Colonic mucosa (tissue), 4 donors: ENCODE data around the gene AGBL4. TPM values are rescaled to one million over a fixed set of nuclear protein-coding genes. Genes with fewer than 3 reads are reported as not detected.

Experiments
- DNase-seq: peaks from one replicate; pipeline ENCODE4 v3.0.0-alpha.2; 2020
- H3K27ac ChIP-seq: fragments of 200-600 bp; one replicate; pipeline ENCODE4 v1.8.0; 2021
- H3K27me3 ChIP-seq: fragments of 200-600 bp; one replicate; pipeline ENCODE4 v1.8.0; 2021
- H3K36me3 ChIP-seq: fragments of 200-600 bp; one replicate; pipeline ENCODE4 v1.8.0; 2021
- H3K4me1 ChIP-seq: fragments of 200-600 bp; one replicate; pipeline ENCODE4 v1.8.0; 2021; ENCODE audit warnings: mild to moderate bottlenecking
- H3K4me3 ChIP-seq: fragments of 200-600 bp; one replicate; pipeline ENCODE4 v1.8.0; 2021
- H3K9ac ChIP-seq, 2 donors: one replicate each; pipeline ENCODE4 v1.7.0; 2013; ENCODE audit warnings: control low read depth in 2 of 2, low read depth in 2 of 2, low read length in 2 of 2
- H3K9me3 ChIP-seq: fragments of 200-600 bp; one replicate; pipeline ENCODE4 v1.8.0; 2021
- CTCF ChIP-seq: fragments of 200-600 bp; IDR thresholded peaks from one replicate; pipeline ENCODE4 v1.8.0; 2022; ENCODE audit warnings: antibody characterized with exemption, mild to moderate bottlenecking
- intact Hi-C: fragments of 100-400 bp; cut with DNase I; formaldehyde crosslinking; loops from one replicate; pipeline ENCODE4 v1.14.1; 2022
- total RNA-seq, 2 donors: library from RNA; stranded (reverse); fragmentation: NEBNext Ultra II Directional in 1 of 2; extraction: Animal tissue kit (Norgen Biotek cat#: 25700) in 1 of 2; gene quantifications; one replicate each; pipeline ENCODE4 v1.2.1, GENCODE V29; 2021
- donor health status: healthy.
- donor health status: DM: no; HTN: no; CAD: no.
- donor health status: DM: no; HTN: no; CAD: no.

Gene AGBL4
- total RNA-seq, 2 donors from 2014 or later = 0.24 to 0.30 TPM

- Histone ChIP-seq H3K27ac (no peak overlapping the region), H3K27me3 (no peaks in the 10 kb centered on the region), H3K36me3 (no peaks in the 10 kb centered on the region), H3K9ac (no peak overlapping the region), H3K9me3 (no peaks in the 10 kb centered on the region), H3K4me3 (no peak overlapping the region), H3K4me1 (no peaks in the 10 kb centered on the region)
- intact Hi-C loops = no loop called here
- DNase-seq = no peak
- TF ChIP-seq CTCF = no peak
These were observed 1350.2 kb downstream of the AGBL4 start for GRCh38 chr1:48673332-48674105.

GRCh38 chr1:48671578-48671977, 1352.2 kb downstream of the AGBL4 start:
- Histone ChIP-seq H3K36me3 (no peaks in the 10 kb centered on the region), H3K27ac (no peak overlapping the region), H3K9me3 (no peaks in the 10 kb centered on the region), H3K4me3 (no peak overlapping the region), H3K9ac (no peak overlapping the region), H3K4me1 (no peaks in the 10 kb centered on the region), H3K27me3 (no peaks in the 10 kb centered on the region)
- intact Hi-C loops = no loop called here
- TF ChIP-seq CTCF = no peak
- no peak for DNase-seq

- no peak for DNase-seq
- Histone ChIP-seq H3K27ac (no peak overlapping the region), H3K9ac (no peak overlapping the region), H3K4me3 (no peak overlapping the region), H3K36me3 (no peaks in the 10 kb centered on the region), H3K27me3 (no peaks in the 10 kb centered on the region), H3K9me3 (no peaks in the 10 kb centered on the region), H3K4me1 (no peaks in the 10 kb centered on the region)
- intact Hi-C loops = no loop called here
- no peak for TF ChIP-seq CTCF
These were observed 1353.3 kb downstream of the AGBL4 start for GRCh38 chr1:48670234-48671020.

- Histone ChIP-seq H3K9me3 (no peaks in the 10 kb centered on the region), H3K27me3 (no peaks in the 10 kb centered on the region), H3K4me3 (no peak overlapping the region), H3K36me3 (no peaks in the 10 kb centered on the region), H3K27ac (no peak overlapping the region), H3K4me1 (no peaks in the 10 kb centered on the region), H3K9ac (no peak overlapping the region)
- no peak for DNase-seq
- intact Hi-C loops = no loop called here
- no peak for TF ChIP-seq CTCF
These were observed 1355.4 kb downstream of the AGBL4 start for GRCh38 chr1:48668339-48668738.

GRCh38 chr1:48667782-48668181, 1356.0 kb downstream of the AGBL4 start:
- DNase-seq = no peak
- intact Hi-C loops = no loop called here
- no peak overlapping the region for H3K4me3 ChIP-seq

More at GRCh38 chr1:48667782-48668181, 1356.0 kb downstream of the AGBL4 start:
- TF ChIP-seq CTCF = no peak
- no peak overlapping the region for H3K9ac ChIP-seq
- H3K27ac ChIP-seq = no peak overlapping the region
- H3K27me3 ChIP-seq = no peaks in the 10 kb centered on the region
- H3K9me3 ChIP-seq = no peaks in the 10 kb centered on the region
- H3K36me3 ChIP-seq = no peaks in the 10 kb centered on the region
- H3K4me1 ChIP-seq = no peaks in the 10 kb centered on the region
